K562 (cell line): ENCODE results near the gene DAPP1. TPM values are rescaled to one million over a fixed set of nuclear protein-coding genes. Genes with fewer than 3 reads are reported as not detected.

ENCODE experiments used
- ATAC-seq: fragments of 200-7000 bp; cut with Tn5 transposase; 3 replicates; pipeline ENCODE4 v1.9.1; 2020; ENCODE audit warnings: moderate library complexity
- BruUV-seq: library from RNA; stranded (reverse); fragments of 400-500 nt; replicated peaks from 2 replicates; lab custom pipeline; 2021; lab: Mats Ljungman, UMichigan
- CTCF ChIA-PET: fragments of 300-600 bp; formaldehyde crosslinking; extraction: SDS; loops from one replicate; lab custom pipeline; 2021; ENCODE audit warnings: low intra/inter-chr PET ratio; lab: Yijun Ruan, JAX
- POLR2A ChIA-PET: fragments of 300-600, 350-650 bp; sonication (Branson Sonifier 250); formaldehyde crosslinking; extraction: SDS; loops from one replicate; lab custom pipeline; 2021; ENCODE audit warnings: antibody characterized with exemption, inconsistent platforms; lab: Yijun Ruan, JAX
- DNase-seq, 4 experiments: peaks; one replicate each; pipeline versions ENCODE4 v3.0.0 to v3.0.0-alpha.2; 2011 to 2018; ENCODE audit warnings: low spot score in 3 of 4, mixed read lengths in 3 of 4; ENCODE audit errors: extremely low read depth in 1 of 4
- FAIRE-seq: peaks from 2 replicates; lab custom pipeline; 2011; peaks lifted over from hg19 to GRCh38; lab: Jason Lieb, UNC
- H2AFZ ChIP-seq: 2 replicates; pipeline ENCODE4 v1.6.0; 2011; ENCODE audit warnings: low read depth, low read length, control low read depth, inconsistent platforms
- H3K27ac ChIP-seq: fragments of 200-600 bp; 3 replicates; pipeline ENCODE4 v1.8.0; 2011; ENCODE audit warnings: low read depth, mild to moderate bottlenecking, control low read depth, inconsistent platforms, low read length, moderate library complexity, mixed read lengths; ENCODE audit errors: extremely low read depth
- H3K27me3 ChIP-seq, 2 experiments: fragments of 300-600 bp in 1 of 2; 2 replicates in 1 of 2; 3 replicates in 1 of 2; pipeline versions ENCODE4 v1.6.0 to v1.8.0; 2011; ENCODE audit warnings: inconsistent platforms in 2 of 2, low read length in 2 of 2, mild to moderate bottlenecking in 1 of 2, mixed read lengths in 1 of 2, moderate library complexity in 1 of 2; ENCODE audit not compliant: control insufficient read depth in 2 of 2, insufficient read depth in 2 of 2
- H3K36me3 ChIP-seq: fragments of 300-600 bp; 3 replicates; pipeline ENCODE4 v1.8.0; 2011; ENCODE audit warnings: mild to moderate bottlenecking, low read length, inconsistent platforms; ENCODE audit not compliant: control insufficient read depth, insufficient read depth
- H3K4me1 ChIP-seq, 2 experiments: fragments of 200-600 bp in 1 of 2; replicated peaks in 1 of 2; 2 replicates in 1 of 2; 3 replicates in 1 of 2; pipeline versions ENCODE4 v1.5.1 to v1.8.0; 2011; ENCODE audit warnings: inconsistent platforms in 2 of 2, low read length in 2 of 2, mild to moderate bottlenecking in 1 of 2, mixed read lengths in 1 of 2, moderate library complexity in 1 of 2; ENCODE audit not compliant: control insufficient read depth in 2 of 2, insufficient read depth in 2 of 2
- H3K4me2 ChIP-seq: 2 replicates; pipeline ENCODE4 v1.6.1; 2011; ENCODE audit warnings: low read length, control low read depth, inconsistent platforms, mixed read lengths; ENCODE audit not compliant: insufficient read depth
- H3K4me3 ChIP-seq: fragments of 200-600 bp; sonication (generic), shearing (Covaris generic); 2 replicates; pipeline ENCODE4 v1.5.1; 2016; ENCODE audit warnings: control low read depth, inconsistent platforms
- H3K79me2 ChIP-seq: fragments of 200-600 bp; 3 replicates; pipeline ENCODE4 v1.8.0; 2011; ENCODE audit warnings: low read length, inconsistent platforms; ENCODE audit not compliant: control insufficient read depth, insufficient read depth
- H3K9ac ChIP-seq, 2 experiments: 2 replicates each; pipeline versions ENCODE4 v1.6.0 to v1.6.1; 2011; ENCODE audit warnings: low read depth in 2 of 2, low read length in 2 of 2, control low read depth in 1 of 2, inconsistent platforms in 1 of 2, mild to moderate bottlenecking in 1 of 2, mixed read lengths in 1 of 2; ENCODE audit not compliant: insufficient read depth in 1 of 2
- H3K9me1 ChIP-seq: one replicate; pipeline ENCODE4 v1.6.0; 2011; ENCODE audit warnings: inconsistent platforms, mild to moderate bottlenecking, low read length, moderate library complexity; ENCODE audit not compliant: control insufficient read depth, insufficient read depth
- H3K9me3 ChIP-seq: replicated peaks from 2 replicates; pipeline ENCODE4 v1.5.1; 2011; ENCODE audit warnings: low read depth, low read length, inconsistent platforms; ENCODE audit not compliant: control insufficient read depth, insufficient read depth
- H4K20me1 ChIP-seq: replicated peaks from 2 replicates; pipeline ENCODE4 v1.6.1; 2011; ENCODE audit warnings: low read length, inconsistent platforms, mixed read lengths; ENCODE audit not compliant: control insufficient read depth, insufficient read depth
- ARID1B ChIP-seq: fragments of 450-650 bp; IDR thresholded peaks from 2 replicates; pipeline ENCODE4 v1.6.1; 2016; ENCODE audit warnings: antibody characterized with exemption, mild to moderate bottlenecking, inconsistent platforms
- KHSRP ChIP-seq: fragments of 450-650 bp; IDR thresholded peaks from 2 replicates; pipeline ENCODE4 v1.6.1; 2017
- PCBP2 ChIP-seq: fragments of 200-400 bp; formaldehyde crosslinking; IDR thresholded peaks from 2 replicates; pipeline ENCODE4 v1.6.1; 2018; ENCODE audit warnings: low read length, low read depth, mild to moderate bottlenecking, moderate library complexity; ENCODE audit not compliant: poor library complexity, severe bottlenecking
- PHTF2 ChIP-seq: fragments of 250-450 bp; sonication (Bioruptor Pico); IDR thresholded peaks from 2 replicates; pipeline ENCODE4 v1.5.0; 2021; ENCODE audit warnings: mild to moderate bottlenecking
- RBFOX2 ChIP-seq: fragments of 200-400 bp; formaldehyde crosslinking; IDR thresholded peaks from 2 replicates; pipeline ENCODE4 v1.6.1; 2017; ENCODE audit warnings: low read depth, mild to moderate bottlenecking, low read length, moderate library complexity
- RBM22 ChIP-seq: fragments of 200-400 bp; formaldehyde crosslinking; IDR thresholded peaks from 2 replicates; pipeline ENCODE4 v1.6.1; 2018; ENCODE audit warnings: low read length, low read depth; ENCODE audit not compliant: poor library complexity, severe bottlenecking
- RCOR1 ChIP-seq, 2 experiments: IDR thresholded peaks; 2 replicates each; pipeline ENCODE4 v1.6.1; 2012; ENCODE audit warnings: low read depth in 2 of 2, low read length in 2 of 2, borderline replicate concordance in 1 of 2, improper control_type of control experiment in 1 of 2
- SPI1 ChIP-seq: IDR thresholded peaks from 2 replicates; pipeline ENCODE4 v1.6.1; 2011; ENCODE audit warnings: low read depth, low read length, control low read depth, borderline replicate concordance
- TAF9B ChIP-seq: fragments of 450-650 bp; IDR thresholded peaks from 2 replicates; pipeline ENCODE4 v1.6.1; 2018; ENCODE audit warnings: mild to moderate bottlenecking; ENCODE audit not compliant: partially characterized antibody
- ZBTB7A ChIP-seq: IDR thresholded peaks from 2 replicates; pipeline ENCODE4 v1.6.1; 2011; ENCODE audit warnings: low read depth, mild to moderate bottlenecking, low read length, moderate library complexity, borderline replicate concordance; ENCODE audit not compliant: control insufficient read depth
- ZFPM2 ChIP-seq: fragments of 250-450 bp; sonication (Bioruptor Pico); IDR thresholded peaks from 2 replicates; pipeline ENCODE4 v1.5.1; 2022; ENCODE audit warnings: mild to moderate bottlenecking
- ZNF134 ChIP-seq: fragments of 250-450 bp; sonication (Bioruptor Pico); conservative IDR thresholded peaks from 2 replicates; pipeline ENCODE4 v1.4.0; 2020
- ZNF408 ChIP-seq: fragments of 250-450 bp; sonication (Bioruptor Pico); IDR thresholded peaks from 2 replicates; pipeline ENCODE4 v1.4.0; 2020; ENCODE audit warnings: low read depth, mild to moderate bottlenecking, moderate library complexity
- ZNF445 ChIP-seq: fragments of 250-450 bp; sonication (Bioruptor Pico); IDR thresholded peaks from 2 replicates; pipeline ENCODE4 v1.4.0; 2020; ENCODE audit warnings: low read depth, mild to moderate bottlenecking, moderate library complexity
- WGBS: fragments of 100-300 bp; shearing (Covaris generic); methylation state at CpG from one replicate; pipeline ENCODE4 v1.1.6; 2016; ENCODE audit warnings: low coverage, mixed read lengths; ENCODE audit not compliant: insufficient coverage; ENCODE audit errors: missing lambda C conversion rate; 5-methylcytosine and 5-hydroxymethylcytosine counted together
- in situ Hi-C: fragments of 300-500 bp; cut with MboI; formaldehyde crosslinking; loops from 4 replicates; pipeline ENCODE4 v1.15.0; 2018; ENCODE audit warnings: inconsistent platforms, mixed read lengths
- intact Hi-C: fragments of 100-400 bp; cut with micrococcal nuclease; formaldehyde crosslinking; loops from 2 replicates; pipeline ENCODE4 v1.14.2; 2022
- polyA plus RNA-seq, 8 experiments: library from polyadenylated mRNA; depleted of rRNA in 4 of 8; stranded (reverse) in 5 of 8; unstranded in 3 of 8; fragments of >200 nt; fragmentation: Nextera tagmentation in 2 of 8; fragmentation: Illumina TruSeq in 1 of 8; extraction: Ambion mirVana in 2 of 8; extraction: Trizol in 1 of 8; gene quantifications; 2 replicates each; pipeline versions ENCODE4 v1.2.1 to v1.2.3, GENCODE V29; 2011 to 2014; ENCODE audit warnings: inconsistent platforms in 1 of 8, missing spikeins in 1 of 8
- total RNA-seq, 7 experiments: library from RNA; depleted of rRNA in 6 of 7; stranded (reverse); fragments of >200 nt in 6 of 7; fragmentation: Illumina TruSeq in 2 of 7; extraction: Trizol in 2 of 7; gene quantifications; 2 replicates each; pipeline versions ENCODE4 v1.2.1 to v1.2.3, GENCODE V29; 2011 to 2021; ENCODE audit warnings: low replicate concordance in 1 of 7
- TF ChIP-seq, protein P1 (sequence below): fragments of 450-650 bp; IDR thresholded peaks from 2 replicates; pipeline ENCODE4 v1.6.1; 2017; ENCODE audit warnings: antibody characterized with exemption
- TF ChIP-seq, protein P2 (sequence below): sonication (generic); formaldehyde crosslinking; IDR thresholded peaks from 2 replicates; pipeline ENCODE4 v1.9.0; 2022; ENCODE audit warnings: mild to moderate bottlenecking, missing genetic modification reagents

Gene DAPP1
- total and polyA plus RNA-seq, 9 of the 15 experiments (the other 6 are each of a cell fraction or from before 2014, with no cell fraction given) = 1.9 to 7.2 (median 3.6) TPM

DNA sequence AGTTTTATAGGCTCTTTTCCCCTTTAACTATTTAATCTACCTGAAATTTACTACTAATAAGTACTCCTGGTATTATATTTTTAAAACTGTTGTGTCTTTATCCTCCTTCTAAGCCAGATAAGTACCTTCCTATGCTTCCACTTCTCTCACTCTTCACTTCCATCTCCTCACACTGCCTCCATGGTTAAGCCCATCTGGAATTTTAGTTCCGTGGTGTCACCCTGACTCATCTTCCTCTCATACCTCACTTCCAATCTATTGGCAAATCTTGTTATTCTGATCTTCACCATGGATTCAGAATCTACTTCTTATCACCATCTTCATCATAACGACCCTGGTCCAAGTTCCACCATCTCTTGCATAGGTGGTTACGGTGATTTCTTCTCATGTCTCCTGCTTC lies 32.7 kb upstream of the DAPP1 start:
- Histone ChIP-seq H3K36me3 (no peaks in the 10 kb centered on the region), H2AFZ (no peak overlapping the region), H3K4me3 (no peak overlapping the region), H3K4me2 (no peak overlapping the region), H3K9me3 (no peaks in the 10 kb centered on the region), H3K27me3 (peaks cover 8 to 22% of the 10 kb centered on the region in 2 experiments), H4K20me1 (no peaks in the 10 kb centered on the region), H3K4me1 (no peaks in the 10 kb centered on the region), H3K9me1 (no peaks in the 10 kb centered on the region), H3K79me2 (no peaks in the 10 kb centered on the region), H3K9ac (no peak overlapping the region)
- in situ Hi-C loops (no loop called here), intact Hi-C loops (no loop called here)
- WGBS = 3% methylated on average over 3 of the region's 3 CpGs
- ATAC-seq (no peak), DNase-seq (no peak), FAIRE-seq (no peak)
- CTCF ChIA-PET = no interaction called here
- no TSS peak for BruUV-seq
- TF ChIP-seq RCOR1 (IDR thresholded peaks at IDR 0.05; ENCODE audit: borderline replicate concordance in 1 of 2, low read depth in 2 of 2, low read length in 2 of 2) (no peak), ZNF134 (no peak), RBM22 (no peak), ZBTB7A (no peak), ZNF408 (CRISPR knock-in tag) (no peak), PHTF2 (CRISPR knock-in tag) (no peak), ZFPM2 (no peak), RBFOX2 (no peak), ZNF445 (no peak), TAF9B (no peak), KHSRP (no peak), SPI1 (no peak), ARID1B (no peak), PCBP2 (no peak)
- TF ChIP-seq, protein P1, sequence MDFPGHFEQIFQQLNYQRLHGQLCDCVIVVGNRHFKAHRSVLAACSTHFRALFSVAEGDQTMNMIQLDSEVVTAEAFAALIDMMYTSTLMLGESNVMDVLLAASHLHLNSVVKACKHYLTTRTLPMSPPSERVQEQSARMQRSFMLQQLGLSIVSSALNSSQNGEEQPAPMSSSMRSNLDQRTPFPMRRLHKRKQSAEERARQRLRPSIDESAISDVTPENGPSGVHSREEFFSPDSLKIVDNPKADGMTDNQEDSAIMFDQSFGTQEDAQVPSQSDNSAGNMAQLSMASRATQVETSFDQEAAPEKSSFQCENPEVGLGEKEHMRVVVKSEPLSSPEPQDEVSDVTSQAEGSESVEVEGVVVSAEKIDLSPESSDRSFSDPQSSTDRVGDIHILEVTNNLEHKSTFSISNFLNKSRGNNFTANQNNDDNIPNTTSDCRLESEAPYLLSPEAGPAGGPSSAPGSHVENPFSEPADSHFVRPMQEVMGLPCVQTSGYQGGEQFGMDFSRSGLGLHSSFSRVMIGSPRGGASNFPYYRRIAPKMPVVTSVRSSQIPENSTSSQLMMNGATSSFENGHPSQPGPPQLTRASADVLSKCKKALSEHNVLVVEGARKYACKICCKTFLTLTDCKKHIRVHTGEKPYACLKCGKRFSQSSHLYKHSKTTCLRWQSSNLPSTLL = no peak
- TF ChIP-seq, protein P2, sequence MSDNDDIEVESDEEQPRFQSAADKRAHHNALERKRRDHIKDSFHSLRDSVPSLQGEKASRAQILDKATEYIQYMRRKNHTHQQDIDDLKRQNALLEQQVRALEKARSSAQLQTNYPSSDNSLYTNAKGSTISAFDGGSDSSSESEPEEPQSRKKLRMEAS (CRISPR knock-in tag) = no peak
- TF ChIP-seq, all 486 proteins: peak for 0
- no peak overlapping the region for H3K27ac ChIP-seq
- POLR2A ChIA-PET = no interaction called here
